ENCODE measurements around the gene DVL1.

DNA sequence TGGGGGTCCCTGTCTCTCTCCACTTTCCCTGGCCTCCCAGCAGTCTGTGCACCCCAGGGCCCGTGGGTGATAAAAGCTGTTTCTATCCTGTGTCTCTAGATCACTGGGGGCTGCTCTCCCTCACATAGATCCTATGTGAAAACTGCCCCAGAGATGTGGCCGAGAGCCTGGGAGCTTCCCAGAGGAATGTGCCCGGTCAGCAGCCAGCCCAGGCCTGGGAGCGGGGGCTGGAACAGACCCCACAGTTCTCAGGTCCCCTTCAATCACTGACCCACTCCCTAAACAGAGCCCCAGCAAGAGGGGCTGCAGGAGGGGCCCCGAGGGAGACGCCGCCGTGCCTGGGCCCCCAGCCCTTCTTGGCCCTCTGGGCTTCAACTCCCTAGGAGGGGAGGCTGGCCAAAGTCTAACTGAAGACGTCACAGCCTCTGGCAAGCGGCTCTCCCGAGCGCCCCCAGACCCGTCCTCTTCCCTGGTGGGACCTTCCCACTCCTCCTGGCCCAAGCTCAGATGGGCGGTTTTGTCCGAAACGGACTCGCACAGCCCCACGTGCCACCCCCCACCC lies 8.7 kb upstream of the DVL1 start:
- TF ChIP-seq, protein P1, sequence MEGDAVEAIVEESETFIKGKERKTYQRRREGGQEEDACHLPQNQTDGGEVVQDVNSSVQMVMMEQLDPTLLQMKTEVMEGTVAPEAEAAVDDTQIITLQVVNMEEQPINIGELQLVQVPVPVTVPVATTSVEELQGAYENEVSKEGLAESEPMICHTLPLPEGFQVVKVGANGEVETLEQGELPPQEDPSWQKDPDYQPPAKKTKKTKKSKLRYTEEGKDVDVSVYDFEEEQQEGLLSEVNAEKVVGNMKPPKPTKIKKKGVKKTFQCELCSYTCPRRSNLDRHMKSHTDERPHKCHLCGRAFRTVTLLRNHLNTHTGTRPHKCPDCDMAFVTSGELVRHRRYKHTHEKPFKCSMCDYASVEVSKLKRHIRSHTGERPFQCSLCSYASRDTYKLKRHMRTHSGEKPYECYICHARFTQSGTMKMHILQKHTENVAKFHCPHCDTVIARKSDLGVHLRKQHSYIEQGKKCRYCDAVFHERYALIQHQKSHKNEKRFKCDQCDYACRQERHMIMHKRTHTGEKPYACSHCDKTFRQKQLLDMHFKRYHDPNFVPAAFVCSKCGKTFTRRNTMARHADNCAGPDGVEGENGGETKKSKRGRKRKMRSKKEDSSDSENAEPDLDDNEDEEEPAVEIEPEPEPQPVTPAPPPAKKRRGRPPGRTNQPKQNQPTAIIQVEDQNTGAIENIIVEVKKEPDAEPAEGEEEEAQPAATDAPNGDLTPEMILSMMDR (IDR thresholded peaks at IDR 0.05) = no peak
- TF ChIP-seq POLR2AphosphoS5 (IDR thresholded peaks at IDR 0.05) = no peak
- TF ChIP-seq POLR2A (IDR thresholded peaks at IDR 0.05) = no peak
- no peak for TF ChIP-seq EP300 (IDR thresholded peaks at IDR 0.05)

Data from sigmoid colon (tissue), 4 donors.